Liver (tissue), 9 donors: ENCODE results near the gene ANK3. TPM values are rescaled to one million over a fixed set of nuclear protein-coding genes. Genes with fewer than 3 reads are reported as not detected.

ENCODE experiments used
- DNase-seq: peaks from one replicate; pipeline ENCODE4 v3.0.0-alpha.2; 2017; ENCODE audit warnings: low spot score
- H3K27ac ChIP-seq, 2 donors: one replicate each; pipeline ENCODE4 v1.7.0; 2013; ENCODE audit warnings: inconsistent platforms in 2 of 2, low read length in 2 of 2, control low read depth in 1 of 2, low read depth in 1 of 2, mild to moderate bottlenecking in 1 of 2
- H3K27me3 ChIP-seq, 4 donors: one replicate each; pipeline versions ENCODE4 v1.6.1 to v1.7.0; 2013; ENCODE audit warnings: low read length in 3 of 4, inconsistent platforms in 1 of 4, mild to moderate bottlenecking in 1 of 4, moderate library complexity in 1 of 4; ENCODE audit not compliant: control insufficient read depth in 4 of 4, insufficient read depth in 4 of 4
- H3K36me3 ChIP-seq, 4 donors: one replicate each; pipeline versions ENCODE4 v1.6.1 to v1.7.0; 2013; ENCODE audit warnings: low read length in 3 of 4, mild to moderate bottlenecking in 3 of 4, low read depth in 1 of 4, moderate library complexity in 1 of 4; ENCODE audit not compliant: control insufficient read depth in 4 of 4, insufficient read depth in 3 of 4
- H3K4me1 ChIP-seq, 4 donors: one replicate each; pipeline versions ENCODE4 v1.6.1 to v1.7.0; 2013; ENCODE audit warnings: low read length in 3 of 4, mild to moderate bottlenecking in 3 of 4, moderate library complexity in 1 of 4; ENCODE audit not compliant: control insufficient read depth in 4 of 4, insufficient read depth in 4 of 4
- H3K4me3 ChIP-seq, 3 donors: one replicate each; pipeline versions ENCODE4 v1.6.1 to v1.7.0; 2013; ENCODE audit warnings: low read length in 3 of 3, control low read depth in 1 of 3, low read depth in 1 of 3, mild to moderate bottlenecking in 1 of 3
- H3K9ac ChIP-seq, 2 donors: one replicate each; pipeline ENCODE4 v1.7.0; 2013; ENCODE audit warnings: low read length in 2 of 2, mild to moderate bottlenecking in 2 of 2, moderate library complexity in 2 of 2, control low read depth in 1 of 2, low read depth in 1 of 2
- H3K9me3 ChIP-seq, 4 donors: one replicate each; pipeline versions ENCODE4 v1.6.1 to v1.7.0; 2013; ENCODE audit warnings: low read length in 3 of 4; ENCODE audit not compliant: control insufficient read depth in 4 of 4
- EGR1 ChIP-seq, 2 donors: IDR thresholded peaks; 2 replicates each; pipeline ENCODE4 v1.6.1; 2016 to 2018; ENCODE audit warnings: antibody characterized with exemption in 2 of 2, low read depth in 2 of 2
- FOXA2 ChIP-seq: IDR thresholded peaks from 2 replicates; pipeline ENCODE4 v1.6.1; 2016; ENCODE audit warnings: antibody characterized with exemption
- GABPA ChIP-seq, 2 donors: IDR thresholded peaks in 1 of 2; conservative IDR thresholded peaks in 1 of 2; 2 replicates each; pipeline ENCODE4 v1.6.1; 2016; ENCODE audit warnings: antibody characterized with exemption in 2 of 2, mild to moderate bottlenecking in 1 of 2, moderate library complexity in 1 of 2
- HNF4A ChIP-seq, 2 donors: conservative IDR thresholded peaks; 2 replicates each; pipeline ENCODE4 v1.6.1; 2016; ENCODE audit warnings: antibody characterized with exemption in 2 of 2, mild to moderate bottlenecking in 2 of 2
- HNF4G ChIP-seq: IDR thresholded peaks from 2 replicates; pipeline ENCODE4 v1.6.1; 2016; ENCODE audit warnings: antibody characterized with exemption
- JUND ChIP-seq, 2 donors: IDR thresholded peaks; 2 replicates each; pipeline ENCODE4 v1.6.1; 2016; ENCODE audit warnings: antibody characterized with exemption in 2 of 2
- NR2F2 ChIP-seq: IDR thresholded peaks from 2 replicates; pipeline ENCODE4 v1.6.1; 2016; ENCODE audit warnings: antibody characterized with exemption
- RAD21 ChIP-seq, 2 donors: IDR thresholded peaks; 2 replicates each; pipeline ENCODE4 v1.6.1; 2016; ENCODE audit warnings: antibody characterized with exemption in 2 of 2, mild to moderate bottlenecking in 2 of 2
- RXRA ChIP-seq, 2 donors: IDR thresholded peaks; 2 replicates each; pipeline ENCODE4 v1.6.1; 2017 to 2018; ENCODE audit warnings: antibody characterized with exemption in 2 of 2, mild to moderate bottlenecking in 1 of 2
- SP1 ChIP-seq: IDR thresholded peaks from 2 replicates; pipeline ENCODE4 v1.6.1; 2018; ENCODE audit warnings: antibody characterized with exemption, mild to moderate bottlenecking
- TAF1 ChIP-seq: conservative IDR thresholded peaks from 2 replicates; pipeline ENCODE4 v1.6.1; 2016; ENCODE audit warnings: antibody characterized with exemption, mild to moderate bottlenecking
- YY1 ChIP-seq: IDR thresholded peaks from 2 replicates; pipeline ENCODE4 v1.6.1; 2016; ENCODE audit warnings: antibody characterized with exemption, mild to moderate bottlenecking
- WGBS: extraction: QIAGEN DNeasy Blood & Tissue Kit; methylation state at CpG from one replicate; pipeline ENCODE4 v1.1.7; 2013; 5-methylcytosine and 5-hydroxymethylcytosine counted together
- polyA plus RNA-seq, 2 donors: library from polyadenylated mRNA; stranded (reverse) in 1 of 2; unstranded in 1 of 2; fragments of 200-250 nt in 1 of 2; fragments of >200 nt in 1 of 2; fragmentation: Nextera tagmentation in 1 of 2; extraction: Ambion mirVana in 1 of 2; gene quantifications; one replicate each; pipeline versions ENCODE4 v1.2.1 to v1.2.3, GENCODE V29; 2013 to 2015
- total RNA-seq, 2 donors: library from RNA; depleted of rRNA; stranded (reverse); fragments of >200 nt; gene quantifications; one replicate each; pipeline ENCODE4 v1.2.3, GENCODE V29; 2014
- TF ChIP-seq, protein P1 (sequence below): IDR thresholded peaks from 2 replicates; pipeline ENCODE4 v1.6.1; 2016; ENCODE audit warnings: antibody characterized with exemption
- TF ChIP-seq, protein P2 (sequence below): IDR thresholded peaks from 2 replicates; pipeline ENCODE4 v1.6.1; 2016; ENCODE audit warnings: antibody characterized with exemption
- TF ChIP-seq, protein P3 (sequence below): IDR thresholded peaks from 2 replicates; pipeline ENCODE4 v1.6.1; 2016; ENCODE audit warnings: antibody characterized with exemption
- TF ChIP-seq, protein P4 (sequence below): IDR thresholded peaks from 2 replicates; pipeline ENCODE4 v1.6.1; 2016; ENCODE audit warnings: antibody characterized with exemption, mild to moderate bottlenecking
- TF ChIP-seq, protein P5 (sequence below): fragments of 150-350 bp; IDR thresholded peaks from 2 replicates; pipeline ENCODE4 v1.5.1; 2017; ENCODE audit warnings: improper control_type of control experiment, low read depth, low read length; ENCODE audit not compliant: missing input control
- donor health status: healthy.
- donor health status: healthy.
- donor health status: healthy.
- donor health status: healthy.
- donor health status: healthy.

ANK3 gene
- total and polyA plus RNA-seq, 4 donors = 5.7 to 30.0 (median 9.7) TPM

DNA sequence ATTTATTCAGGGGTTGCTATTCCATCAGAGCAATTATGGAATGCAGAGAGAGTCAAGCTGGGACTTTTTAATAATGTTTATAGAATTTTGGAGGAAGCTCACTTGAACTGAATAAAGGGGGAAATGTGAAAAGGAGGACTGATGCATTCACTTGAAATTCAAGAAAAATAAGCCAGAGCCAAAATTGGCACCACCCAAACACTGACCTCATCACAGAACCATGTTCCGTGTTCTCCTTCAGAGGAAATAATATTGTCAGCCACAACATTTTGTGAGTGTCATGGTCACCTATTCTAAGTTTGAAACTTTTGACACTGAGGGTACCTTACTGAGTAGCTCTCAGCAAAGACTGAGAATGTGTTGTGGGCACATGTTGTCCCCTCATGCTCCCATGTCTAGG, 207.0 kb downstream of the ANK3 start:
- H3K9me3 ChIP-seq = no peaks in the 10 kb centered on the region
- no peaks in the 10 kb centered on the region for H3K27me3 ChIP-seq
- no peak for TF ChIP-seq HNF4A (conservative IDR thresholded peaks at IDR 0.05)
- TF ChIP-seq FOXA2 = no peak
- TF ChIP-seq TAF1 = no peak
- no peak for TF ChIP-seq EGR1 (IDR thresholded peaks at IDR 0.05; ENCODE audit: low read depth in 2 of 2)
- no peak for TF ChIP-seq HNF4G
- TF ChIP-seq, protein P1, sequence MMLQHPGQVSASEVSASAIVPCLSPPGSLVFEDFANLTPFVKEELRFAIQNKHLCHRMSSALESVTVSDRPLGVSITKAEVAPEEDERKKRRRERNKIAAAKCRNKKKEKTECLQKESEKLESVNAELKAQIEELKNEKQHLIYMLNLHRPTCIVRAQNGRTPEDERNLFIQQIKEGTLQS = no peak
- TF ChIP-seq GABPA (IDR thresholded peaks at IDR 0.05 in 1 of 2, conservative IDR thresholded peaks at IDR 0.05 in 1 of 2) = no peak
- no peak for TF ChIP-seq RAD21 (IDR thresholded peaks at IDR 0.05)
- TF ChIP-seq, protein P2, sequence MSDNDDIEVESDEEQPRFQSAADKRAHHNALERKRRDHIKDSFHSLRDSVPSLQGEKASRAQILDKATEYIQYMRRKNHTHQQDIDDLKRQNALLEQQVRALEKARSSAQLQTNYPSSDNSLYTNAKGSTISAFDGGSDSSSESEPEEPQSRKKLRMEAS = no peak
- no peak for TF ChIP-seq RXRA (IDR thresholded peaks at IDR 0.05)
- H3K4me3 ChIP-seq = no peak overlapping the region
- peaks cover 2 to 6% (median 6%) of the 10 kb centered on the region in 4 donors for H3K4me1 ChIP-seq
- DNase-seq = no peak
- no peak overlapping the region for H3K9ac ChIP-seq
- no peaks in the 10 kb centered on the region for H3K36me3 ChIP-seq
- H3K27ac ChIP-seq = no peak overlapping the region
- WGBS = 81% methylated on average over 1 of the region's 1 CpG

DNA sequence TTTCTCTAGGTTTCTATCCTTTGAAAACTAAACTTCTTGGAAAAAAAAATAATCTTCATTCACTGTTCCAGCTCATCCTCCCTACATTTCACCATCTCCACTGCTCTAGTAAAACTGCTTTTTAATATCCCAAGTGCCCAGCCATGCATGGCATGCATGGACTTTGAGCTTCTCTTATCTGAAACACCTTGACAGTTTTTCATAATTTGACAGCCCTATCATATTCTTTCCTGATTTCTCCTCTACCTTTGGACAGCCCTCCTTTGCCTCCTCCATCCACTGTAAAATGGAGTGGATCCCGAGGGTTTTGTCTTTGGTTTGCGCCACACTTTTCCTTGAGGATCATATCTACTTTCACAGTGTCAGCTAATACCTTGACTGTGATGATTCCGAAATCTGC, 212.8 kb downstream of the ANK3 start:
- 90% methylated on average over 3 of the region's 3 CpGs for WGBS
- DNase-seq = no peak
- no peaks in the 10 kb centered on the region for H3K27me3 ChIP-seq
- H3K9me3 ChIP-seq = no peaks in the 10 kb centered on the region
- TF ChIP-seq SP1 (no peak), RAD21 (IDR thresholded peaks at IDR 0.05) (no peak), NR2F2 (no peak), FOXA2 (no peak), EGR1 (IDR thresholded peaks at IDR 0.05; ENCODE audit: low read depth in 2 of 2) (no peak), JUND (IDR thresholded peaks at IDR 0.05) (no peak), HNF4A (conservative IDR thresholded peaks at IDR 0.05) (no peak), YY1 (no peak), GABPA (IDR thresholded peaks at IDR 0.05 in 1 of 2, conservative IDR thresholded peaks at IDR 0.05 in 1 of 2) (no peak), HNF4G (no peak)
- TF ChIP-seq, protein P2 = no peak
- TF ChIP-seq, protein P3, sequence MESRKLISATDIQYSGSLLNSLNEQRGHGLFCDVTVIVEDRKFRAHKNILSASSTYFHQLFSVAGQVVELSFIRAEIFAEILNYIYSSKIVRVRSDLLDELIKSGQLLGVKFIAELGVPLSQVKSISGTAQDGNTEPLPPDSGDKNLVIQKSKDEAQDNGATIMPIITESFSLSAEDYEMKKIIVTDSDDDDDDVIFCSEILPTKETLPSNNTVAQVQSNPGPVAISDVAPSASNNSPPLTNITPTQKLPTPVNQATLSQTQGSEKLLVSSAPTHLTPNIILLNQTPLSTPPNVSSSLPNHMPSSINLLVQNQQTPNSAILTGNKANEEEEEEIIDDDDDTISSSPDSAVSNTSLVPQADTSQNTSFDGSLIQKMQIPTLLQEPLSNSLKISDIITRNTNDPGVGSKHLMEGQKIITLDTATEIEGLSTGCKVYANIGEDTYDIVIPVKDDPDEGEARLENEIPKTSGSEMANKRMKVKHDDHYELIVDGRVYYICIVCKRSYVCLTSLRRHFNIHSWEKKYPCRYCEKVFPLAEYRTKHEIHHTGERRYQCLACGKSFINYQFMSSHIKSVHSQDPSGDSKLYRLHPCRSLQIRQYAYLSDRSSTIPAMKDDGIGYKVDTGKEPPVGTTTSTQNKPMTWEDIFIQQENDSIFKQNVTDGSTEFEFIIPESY = no peak
- TF ChIP-seq, protein P1 = no peak
- TF ChIP-seq, protein P4, sequence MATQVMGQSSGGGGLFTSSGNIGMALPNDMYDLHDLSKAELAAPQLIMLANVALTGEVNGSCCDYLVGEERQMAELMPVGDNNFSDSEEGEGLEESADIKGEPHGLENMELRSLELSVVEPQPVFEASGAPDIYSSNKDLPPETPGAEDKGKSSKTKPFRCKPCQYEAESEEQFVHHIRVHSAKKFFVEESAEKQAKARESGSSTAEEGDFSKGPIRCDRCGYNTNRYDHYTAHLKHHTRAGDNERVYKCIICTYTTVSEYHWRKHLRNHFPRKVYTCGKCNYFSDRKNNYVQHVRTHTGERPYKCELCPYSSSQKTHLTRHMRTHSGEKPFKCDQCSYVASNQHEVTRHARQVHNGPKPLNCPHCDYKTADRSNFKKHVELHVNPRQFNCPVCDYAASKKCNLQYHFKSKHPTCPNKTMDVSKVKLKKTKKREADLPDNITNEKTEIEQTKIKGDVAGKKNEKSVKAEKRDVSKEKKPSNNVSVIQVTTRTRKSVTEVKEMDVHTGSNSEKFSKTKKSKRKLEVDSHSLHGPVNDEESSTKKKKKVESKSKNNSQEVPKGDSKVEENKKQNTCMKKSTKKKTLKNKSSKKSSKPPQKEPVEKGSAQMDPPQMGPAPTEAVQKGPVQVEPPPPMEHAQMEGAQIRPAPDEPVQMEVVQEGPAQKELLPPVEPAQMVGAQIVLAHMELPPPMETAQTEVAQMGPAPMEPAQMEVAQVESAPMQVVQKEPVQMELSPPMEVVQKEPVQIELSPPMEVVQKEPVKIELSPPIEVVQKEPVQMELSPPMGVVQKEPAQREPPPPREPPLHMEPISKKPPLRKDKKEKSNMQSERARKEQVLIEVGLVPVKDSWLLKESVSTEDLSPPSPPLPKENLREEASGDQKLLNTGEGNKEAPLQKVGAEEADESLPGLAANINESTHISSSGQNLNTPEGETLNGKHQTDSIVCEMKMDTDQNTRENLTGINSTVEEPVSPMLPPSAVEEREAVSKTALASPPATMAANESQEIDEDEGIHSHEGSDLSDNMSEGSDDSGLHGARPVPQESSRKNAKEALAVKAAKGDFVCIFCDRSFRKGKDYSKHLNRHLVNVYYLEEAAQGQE = no peak
- TF ChIP-seq, protein P5, sequence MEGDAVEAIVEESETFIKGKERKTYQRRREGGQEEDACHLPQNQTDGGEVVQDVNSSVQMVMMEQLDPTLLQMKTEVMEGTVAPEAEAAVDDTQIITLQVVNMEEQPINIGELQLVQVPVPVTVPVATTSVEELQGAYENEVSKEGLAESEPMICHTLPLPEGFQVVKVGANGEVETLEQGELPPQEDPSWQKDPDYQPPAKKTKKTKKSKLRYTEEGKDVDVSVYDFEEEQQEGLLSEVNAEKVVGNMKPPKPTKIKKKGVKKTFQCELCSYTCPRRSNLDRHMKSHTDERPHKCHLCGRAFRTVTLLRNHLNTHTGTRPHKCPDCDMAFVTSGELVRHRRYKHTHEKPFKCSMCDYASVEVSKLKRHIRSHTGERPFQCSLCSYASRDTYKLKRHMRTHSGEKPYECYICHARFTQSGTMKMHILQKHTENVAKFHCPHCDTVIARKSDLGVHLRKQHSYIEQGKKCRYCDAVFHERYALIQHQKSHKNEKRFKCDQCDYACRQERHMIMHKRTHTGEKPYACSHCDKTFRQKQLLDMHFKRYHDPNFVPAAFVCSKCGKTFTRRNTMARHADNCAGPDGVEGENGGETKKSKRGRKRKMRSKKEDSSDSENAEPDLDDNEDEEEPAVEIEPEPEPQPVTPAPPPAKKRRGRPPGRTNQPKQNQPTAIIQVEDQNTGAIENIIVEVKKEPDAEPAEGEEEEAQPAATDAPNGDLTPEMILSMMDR = no peak
- H3K4me3 ChIP-seq = no peak overlapping the region
- H3K9ac ChIP-seq = no peak overlapping the region
- H3K4me1 ChIP-seq = no peaks in the 10 kb centered on the region
- H3K36me3 ChIP-seq = no peaks in the 10 kb centered on the region
- H3K27ac ChIP-seq = no peak overlapping the region
